Spleen (tissue), 11 donors: ENCODE measurements around the gene DYNC2LI1. TPM values are rescaled to one million over a fixed set of nuclear protein-coding genes. Genes with fewer than 3 reads are reported as not detected.

Experiments used
- DNase-seq: peaks from one replicate; pipeline ENCODE4 v3.0.0-alpha.2; 2020
- H3K27ac ChIP-seq, 8 donors: fragments of 200-600 bp; sonication (generic) in 7 of 8; 1 replicate in 4 of 8; 2 replicates in 4 of 8; pipeline versions ENCODE4 v1.5.0 to v1.8.0; 2016 to 2021; ENCODE audit warnings: inconsistent platforms in 4 of 8, mild to moderate bottlenecking in 4 of 8, moderate library complexity in 1 of 8
- H3K27me3 ChIP-seq, 7 donors: fragments of 200-600 bp; sonication (generic) in 6 of 7; replicated peaks in 1 of 7; 1 replicate in 4 of 7; 2 replicates in 3 of 7; pipeline versions ENCODE4 v1.5.0 to v1.8.0; 2016 to 2021; ENCODE audit warnings: inconsistent platforms in 3 of 7, mild to moderate bottlenecking in 1 of 7
- H3K36me3 ChIP-seq, 6 donors: fragments of 200-600 bp; sonication (generic) in 5 of 6; 1 replicate in 4 of 6; 2 replicates in 2 of 6; pipeline versions ENCODE4 v1.5.0 to v1.8.0; 2016 to 2021; ENCODE audit warnings: inconsistent platforms in 2 of 6
- H3K4me1 ChIP-seq, 6 donors: fragments of 200-600 bp; sonication (generic) in 5 of 6; 1 replicate in 3 of 6; 2 replicates in 3 of 6; pipeline versions ENCODE4 v1.5.0 to v1.8.0; 2016 to 2021; ENCODE audit warnings: inconsistent platforms in 3 of 6
- H3K4me3 ChIP-seq, 8 donors: fragments of 200-600 bp; sonication (generic) in 7 of 8; 1 replicate in 4 of 8; 2 replicates in 4 of 8; pipeline versions ENCODE4 v1.5.0 to v1.8.0; 2016 to 2021; ENCODE audit warnings: inconsistent platforms in 4 of 8, mild to moderate bottlenecking in 4 of 8, moderate library complexity in 2 of 8
- H3K9me3 ChIP-seq, 8 donors: fragments of 200-600 bp; sonication (generic) in 7 of 8; 1 replicate in 4 of 8; 2 replicates in 4 of 8; pipeline versions ENCODE4 v1.5.0 to v1.8.0; 2016 to 2021; ENCODE audit warnings: inconsistent platforms in 4 of 8
- CTCF ChIP-seq, 11 experiments: fragments of 200-600 bp in 7 of 11; fragments of 450-650 bp in 4 of 11; sonication (generic) in 4 of 11; IDR thresholded peaks in 8 of 11; conservative IDR thresholded peaks in 3 of 11; 1 replicate in 7 of 11; 2 replicates in 4 of 11; pipeline versions ENCODE4 v1.4.0 to v1.8.0; 2016 to 2021; ENCODE audit warnings: antibody characterized with exemption in 11 of 11, inconsistent platforms in 4 of 11, mild to moderate bottlenecking in 1 of 11
- POLR2A ChIP-seq, 3 donors: fragments of 450-650 bp; IDR thresholded peaks; one replicate each; pipeline ENCODE4 v1.5.1; 2017; ENCODE audit warnings: antibody characterized with exemption in 3 of 3, mild to moderate bottlenecking in 1 of 3
- POLR2AphosphoS5 ChIP-seq, 3 donors: sonication (generic); formaldehyde crosslinking; IDR thresholded peaks; one replicate each; pipeline ENCODE4 v1.5.1; 2017; ENCODE audit warnings: antibody characterized with exemption in 3 of 3
- WGBS, 5 donors: extraction: QIAGEN DNeasy Blood & Tissue Kit in 3 of 5; methylation state at CpG; one replicate each; pipeline versions ENCODE4 v1.1.5 to v1.1.7; 2013 to 2018; 5-methylcytosine and 5-hydroxymethylcytosine counted together
- intact Hi-C: fragments of 100-400 bp; cut with DNase I; formaldehyde crosslinking; loops from one replicate; pipeline ENCODE4 v1.15.0; 2023; ENCODE audit warnings: low total_unique reads
- polyA plus RNA-seq, 3 donors: library from polyadenylated mRNA; stranded (reverse); fragments of 200-250 nt; gene quantifications; one replicate each; pipeline ENCODE4 v1.2.1, GENCODE V29; 2013
- total RNA-seq, 7 donors: library from RNA; depleted of rRNA in 3 of 7; stranded (reverse); fragments of >200 nt in 3 of 7; fragmentation: NEBNext Ultra II Directional in 4 of 7; extraction: Animal tissue kit (Norgen Biotek cat#: 25700) in 4 of 7; gene quantifications; one replicate each; pipeline versions ENCODE4 v1.1.0 to v1.2.1, GENCODE V29; 2016 to 2021
- donor health status: healthy with polysubstance abuse.
- donor health status: DM: no; HTN: no; CAD: no; lungs with moderate emphysema.
- donor health status: DM: no; HTN: no; CAD: no.
- donor health status: Bipolar disorder and iron deficiency.
- donor health status: healthy.
- donor health status: DM: no; HTN: no; CAD: no.
- donor health status: DM: yes; HTN: yes; CAD: no.

DYNC2LI1 gene
- total and polyA plus RNA-seq, 10 donors = 8.5 to 32.4 (median 12.6) TPM

GRCh38 chr2:43812006-43812405 is 38.2 kb downstream of the DYNC2LI1 start:
- Histone ChIP-seq H3K9me3 (no peaks in the 10 kb centered on the region), H3K27ac (no peak overlapping the region), H3K36me3 (peaks cover 0 to 32% (median 0%) of the 10 kb centered on the region in 6 donors), H3K4me1 (no peaks in the 10 kb centered on the region), H3K27me3 (no peaks in the 10 kb centered on the region), H3K4me3 (no peak overlapping the region)
- 67 to 97% (median 82%) methylated on average over 2 of the region's 2 CpGs for WGBS, 5 donors
- intact Hi-C loops = no loop called here
- no peak for DNase-seq
- TF ChIP-seq POLR2A (IDR thresholded peaks at IDR 0.05) (no peak), POLR2AphosphoS5 (IDR thresholded peaks at IDR 0.05) (no peak), CTCF (IDR thresholded peaks at IDR 0.05 in 8 of 11, conservative IDR thresholded peaks at IDR 0.05 in 3 of 11) (no peak)

DNA sequence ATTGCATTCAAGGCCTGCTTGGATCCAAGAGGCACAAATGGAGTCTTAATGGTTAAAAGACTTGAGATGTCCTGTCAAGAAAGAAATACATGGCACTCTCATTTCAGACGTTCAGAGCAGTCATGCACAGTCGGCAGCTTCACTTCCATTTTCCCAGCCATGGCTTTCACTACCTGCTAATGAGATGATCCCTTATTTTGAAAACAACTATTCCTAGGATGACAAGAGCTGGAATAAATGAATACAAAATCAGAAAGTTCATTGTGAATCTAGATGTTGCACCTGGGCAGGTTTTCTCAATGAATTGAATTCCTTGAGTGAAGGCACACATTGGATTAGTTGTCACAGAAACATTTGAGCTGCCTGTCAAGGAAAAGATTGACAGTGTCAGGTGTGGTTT is 39.1 kb downstream of the DYNC2LI1 start:
- DNase-seq = no peak
- H3K27ac ChIP-seq = no peak overlapping the region
- H3K4me1 ChIP-seq = no peaks in the 10 kb centered on the region
- TF ChIP-seq POLR2AphosphoS5 (IDR thresholded peaks at IDR 0.05) = no peak
- TF ChIP-seq POLR2A (IDR thresholded peaks at IDR 0.05) = no peak
- no peak for TF ChIP-seq CTCF (IDR thresholded peaks at IDR 0.05 in 8 of 11, conservative IDR thresholded peaks at IDR 0.05 in 3 of 11)
- H3K9me3 ChIP-seq = no peaks in the 10 kb centered on the region
- no peak overlapping the region for H3K4me3 ChIP-seq
- WGBS, 5 donors = 58 to 80% (median 72%) methylated on average over 2 of the region's 2 CpGs
- no peaks in the 10 kb centered on the region for H3K27me3 ChIP-seq
- intact Hi-C loops = no loop called here
- H3K36me3 ChIP-seq = peaks cover 0 to 28% (median 0%) of the 10 kb centered on the region in 6 donors

- H3K36me3 ChIP-seq = peaks cover 0 to 18% (median 0%) of the 10 kb centered on the region in 6 donors
- H3K4me1 ChIP-seq = peaks cover 0 to 9% (median 0%) of the 10 kb centered on the region in 6 donors
- TF ChIP-seq POLR2A (IDR thresholded peaks at IDR 0.05) (no peak), CTCF (IDR thresholded peaks at IDR 0.05 in 8 of 11, conservative IDR thresholded peaks at IDR 0.05 in 3 of 11) (no peak), POLR2AphosphoS5 (IDR thresholded peaks at IDR 0.05) (no peak)
- 88 to 93% (median 91%) methylated on average over 3 of the region's 3 CpGs for WGBS, 5 donors
- no peak for DNase-seq
- H3K27ac ChIP-seq = no peak overlapping the region
- no peaks in the 10 kb centered on the region for H3K27me3 ChIP-seq
- no peak overlapping the region for H3K4me3 ChIP-seq
- H3K9me3 ChIP-seq = no peaks in the 10 kb centered on the region
- intact Hi-C loops = no loop called here
Observed at GRCh38 chr2:43814711-43815110, 40.9 kb downstream of the DYNC2LI1 start.

DNA sequence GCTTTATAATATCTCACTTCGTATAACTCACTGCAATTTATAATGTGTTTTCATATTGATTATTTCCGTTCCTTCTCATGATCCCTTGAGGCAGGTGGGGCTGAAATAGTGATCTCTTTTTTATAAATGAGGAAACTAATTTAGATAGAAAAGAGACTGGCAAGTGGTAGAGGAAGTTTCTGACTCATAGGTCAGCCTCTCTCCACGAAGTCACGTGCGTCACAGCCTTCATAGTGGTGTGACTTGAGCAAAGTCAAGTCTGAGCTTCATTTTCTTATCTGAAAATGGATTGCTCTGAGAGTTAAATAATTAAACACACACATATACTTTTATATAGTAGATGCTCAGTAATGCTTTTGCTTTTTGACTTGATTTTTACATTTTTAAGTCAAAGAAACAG is 44.9 kb downstream of the DYNC2LI1 start:
- WGBS, 5 donors = 44 to 62% (median 46%) methylated on average over 5 of the region's 5 CpGs
- Histone ChIP-seq H3K9me3 (no peaks in the 10 kb centered on the region), H3K4me1 (peaks cover 0 to 9% (median 0%) of the 10 kb centered on the region in 6 donors), H3K36me3 (no peaks in the 10 kb centered on the region), H3K27me3 (peaks cover 0 to 29% (median 0%) of the 10 kb centered on the region in 7 donors), H3K27ac (no peak overlapping the region), H3K4me3 (no peak overlapping the region)
- intact Hi-C loops = no loop called here
- TF ChIP-seq POLR2A (IDR thresholded peaks at IDR 0.05) = no peak
- no peak for TF ChIP-seq POLR2AphosphoS5 (IDR thresholded peaks at IDR 0.05)
- no peak for TF ChIP-seq CTCF (IDR thresholded peaks at IDR 0.05 in 8 of 11, conservative IDR thresholded peaks at IDR 0.05 in 3 of 11)
- no peak for DNase-seq
